ENCODE measurements around the gene CEACAM3. TPM values are rescaled to one million over a fixed set of nuclear protein-coding genes. Genes with fewer than 3 reads are reported as not detected.

Gene CEACAM3
- total RNA-seq, 5 donors from 2014 or later (not counting 1 experiment from before 2014, with no cell fraction given): not detected

- no peak overlapping the region for H3K27ac ChIP-seq (ENCODE audit: low read length)
- H3K4me1 ChIP-seq (ENCODE audit: control insufficient read depth in 1 of 2, extremely low read depth in 1 of 2, insufficient read depth in 2 of 2, low read length in 2 of 2): no peaks in the 10 kb centered on the region
- H3K9me3 ChIP-seq: no peaks in the 10 kb centered on the region
- no peaks in the 10 kb centered on the region for H3K36me3 Mint-ChIP-seq
- DNase-seq: no peak
- POLR2A ChIA-PET: no interaction called here
- H3K27ac Mint-ChIP-seq: no peak overlapping the region
- no CpG with 5 or more reads among the region's 1 CpG for WGBS (ENCODE audit: insufficient coverage)
- H3K27me3 Mint-ChIP-seq: peaks cover 34 to 36% of the 10 kb centered on the region in 2 donors
- no peaks in the 10 kb centered on the region for H3K9me3 Mint-ChIP-seq
- H3K4me3 ChIP-seq (ENCODE audit: control insufficient read depth in 1 of 2, extremely low read depth in 1 of 2, low read length in 1 of 2): no peak overlapping the region
- CTCF ChIA-PET: no interaction called here
- no peak overlapping the region for H3K4me3 Mint-ChIP-seq
- peaks cover 0 to 32% of the 10 kb centered on the region in 2 experiments for H3K27me3 ChIP-seq (replicated peaks in 1 of 2; ENCODE audit: control insufficient read depth in 2 of 2, extremely low read depth in 1 of 2, insufficient read depth in 2 of 2, low read length in 1 of 2)
- H3K4me1 Mint-ChIP-seq: peaks cover 6 to 12% (median 7%) of the 10 kb centered on the region in 3 donors
- H3K36me3 ChIP-seq (ENCODE audit: control insufficient read depth in 2 of 2, extremely low read depth in 1 of 2, insufficient read depth in 1 of 2, low read length in 1 of 2): no peaks in the 10 kb centered on the region
- no peak for ATAC-seq (replicated peaks in 1 of 4)
These were observed 514 bp downstream of the CEACAM3 start for GRCh38 chr19:41796901-41797300.

GRCh38 chr19:41799444-41800000 is 3.1 kb downstream of the CEACAM3 start:
- no peak for ATAC-seq (replicated peaks in 1 of 4)
- no peaks in the 10 kb centered on the region for H3K9me3 Mint-ChIP-seq
- CTCF ChIA-PET: no interaction called here

GRCh38 chr19:41801031-41801430 is 4.6 kb downstream of the CEACAM3 start:
- Mint-ChIP-seq H3K36me3 (no peaks in the 10 kb centered on the region), H3K27ac (no peak overlapping the region), H3K4me1 (peaks cover 0 to 32% (median 9%) of the 10 kb centered on the region in 3 donors), H3K27me3 (peaks cover 16 to 22% of the 10 kb centered on the region in 2 donors), H3K4me3 (no peak overlapping the region), H3K9me3 (no peaks in the 10 kb centered on the region)
- no peak for ATAC-seq (replicated peaks in 1 of 4)
- POLR2A ChIA-PET: no interaction called here
- Histone ChIP-seq H3K4me3 (ENCODE audit: control insufficient read depth in 1 of 2, extremely low read depth in 1 of 2, low read length in 1 of 2) (no peak overlapping the region), H3K9me3 (no peaks in the 10 kb centered on the region), H3K4me1 (ENCODE audit: control insufficient read depth in 1 of 2, extremely low read depth in 1 of 2, insufficient read depth in 2 of 2, low read length in 2 of 2) (no peaks in the 10 kb centered on the region), H3K36me3 (ENCODE audit: control insufficient read depth in 2 of 2, extremely low read depth in 1 of 2, insufficient read depth in 1 of 2, low read length in 1 of 2) (no peaks in the 10 kb centered on the region), H3K27me3 (replicated peaks in 1 of 2; ENCODE audit: control insufficient read depth in 2 of 2, extremely low read depth in 1 of 2, insufficient read depth in 2 of 2, low read length in 1 of 2) (peaks cover 0 to 12% of the 10 kb centered on the region in 2 experiments), H3K27ac (ENCODE audit: low read length) (no peak overlapping the region)
- CTCF ChIA-PET: no interaction called here
- DNase-seq: no peak
- WGBS (ENCODE audit: insufficient coverage): 50% methylated on average over 2 of the region's 4 CpGs

More at GRCh38 chr19:41799444-41800000, 3.1 kb downstream of the CEACAM3 start:
- 93% methylated on average over 2 of the region's 9 CpGs for WGBS (ENCODE audit: insufficient coverage)
- H3K4me1 Mint-ChIP-seq: peaks cover 6 to 22% (median 11%) of the 10 kb centered on the region in 3 donors
- Histone ChIP-seq H3K9me3 (no peaks in the 10 kb centered on the region), H3K36me3 (ENCODE audit: control insufficient read depth in 2 of 2, extremely low read depth in 1 of 2, insufficient read depth in 1 of 2, low read length in 1 of 2) (no peaks in the 10 kb centered on the region), H3K4me3 (ENCODE audit: control insufficient read depth in 1 of 2, extremely low read depth in 1 of 2, low read length in 1 of 2) (no peak overlapping the region), H3K27ac (ENCODE audit: low read length) (no peak overlapping the region), H3K4me1 (ENCODE audit: control insufficient read depth in 1 of 2, extremely low read depth in 1 of 2, insufficient read depth in 2 of 2, low read length in 2 of 2) (no peaks in the 10 kb centered on the region), H3K27me3 (replicated peaks in 1 of 2; ENCODE audit: control insufficient read depth in 2 of 2, extremely low read depth in 1 of 2, insufficient read depth in 2 of 2, low read length in 1 of 2) (peaks cover 0 to 16% of the 10 kb centered on the region in 2 experiments)
- no peak overlapping the region for H3K27ac Mint-ChIP-seq
- H3K36me3 Mint-ChIP-seq: no peaks in the 10 kb centered on the region
- H3K4me3 Mint-ChIP-seq: no peak overlapping the region
- peaks cover 15 to 21% of the 10 kb centered on the region in 2 donors for H3K27me3 Mint-ChIP-seq
- POLR2A ChIA-PET: no interaction called here
- no peak for DNase-seq

- Mint-ChIP-seq H3K9me3 (no peaks in the 10 kb centered on the region), H3K4me1 (peaks cover 0 to 32% (median 9%) of the 10 kb centered on the region in 3 donors), H3K27me3 (peaks cover 15 to 18% of the 10 kb centered on the region in 2 donors), H3K27ac (peak overlapping the region in 1 of 2 donors; percentile 76), H3K4me3 (no peak overlapping the region), H3K36me3 (no peaks in the 10 kb centered on the region)
- WGBS (ENCODE audit: insufficient coverage): no CpG with 5 or more reads among the region's 2 CpGs
- no peaks in the 10 kb centered on the region for H3K36me3 ChIP-seq (ENCODE audit: control insufficient read depth in 2 of 2, extremely low read depth in 1 of 2, insufficient read depth in 1 of 2, low read length in 1 of 2)
- ChIA-PET CTCF (no interaction called here), POLR2A (no interaction called here)
- peaks cover 0 to 10% of the 10 kb centered on the region in 2 experiments for H3K27me3 ChIP-seq (replicated peaks in 1 of 2; ENCODE audit: control insufficient read depth in 2 of 2, extremely low read depth in 1 of 2, insufficient read depth in 2 of 2, low read length in 1 of 2)
- ATAC-seq (replicated peaks in 1 of 4) (no peak), DNase-seq (no peak)
- H3K27ac ChIP-seq (ENCODE audit: low read length): no peak overlapping the region
- H3K4me3 ChIP-seq (ENCODE audit: control insufficient read depth in 1 of 2, extremely low read depth in 1 of 2, low read length in 1 of 2): no peak overlapping the region
- no peaks in the 10 kb centered on the region for H3K4me1 ChIP-seq (ENCODE audit: control insufficient read depth in 1 of 2, extremely low read depth in 1 of 2, insufficient read depth in 2 of 2, low read length in 2 of 2)
- no peaks in the 10 kb centered on the region for H3K9me3 ChIP-seq
These were observed 5.4 kb downstream of the CEACAM3 start for GRCh38 chr19:41801792-41802211.

GRCh38 chr19:41802770-41803169 is 6.4 kb downstream of the CEACAM3 start:
- DNase-seq (no peak), ATAC-seq (replicated peaks in 1 of 4) (no peak)
- no peaks in the 10 kb centered on the region for H3K36me3 Mint-ChIP-seq
- Histone ChIP-seq H3K27me3 (replicated peaks in 1 of 2; ENCODE audit: control insufficient read depth in 2 of 2, extremely low read depth in 1 of 2, insufficient read depth in 2 of 2, low read length in 1 of 2) (peaks cover 0 to 13% of the 10 kb centered on the region in 2 experiments), H3K4me3 (ENCODE audit: control insufficient read depth in 1 of 2, extremely low read depth in 1 of 2, low read length in 1 of 2) (no peak overlapping the region), H3K9me3 (no peaks in the 10 kb centered on the region), H3K4me1 (ENCODE audit: control insufficient read depth in 1 of 2, extremely low read depth in 1 of 2, insufficient read depth in 2 of 2, low read length in 2 of 2) (no peaks in the 10 kb centered on the region), H3K36me3 (ENCODE audit: control insufficient read depth in 2 of 2, extremely low read depth in 1 of 2, insufficient read depth in 1 of 2, low read length in 1 of 2) (no peaks in the 10 kb centered on the region), H3K27ac (ENCODE audit: low read length) (no peak overlapping the region)
- WGBS (ENCODE audit: insufficient coverage): no CpG with 5 or more reads among the region's 2 CpGs
- H3K4me3 Mint-ChIP-seq: no peak overlapping the region
- POLR2A ChIA-PET: no interaction called here
- peak overlapping the region in 1 of 2 donors; percentile 76 for H3K27ac Mint-ChIP-seq
- peaks cover 9 to 18% of the 10 kb centered on the region in 2 donors for H3K27me3 Mint-ChIP-seq
- H3K9me3 Mint-ChIP-seq: no peaks in the 10 kb centered on the region
- CTCF ChIA-PET: no interaction called here
- H3K4me1 Mint-ChIP-seq: peaks cover 0 to 32% (median 9%) of the 10 kb centered on the region in 3 donors

- ChIA-PET POLR2A (no interaction called here), CTCF (interaction anchor here in 1 of 2 donors (0.5 kb wide), 1 partner anchor 1600 kb away, joined by 3 read pairs; no protein-coding TSS in a partner anchor)
- Histone ChIP-seq H3K27ac (ENCODE audit: low read length) (no peak overlapping the region), H3K36me3 (ENCODE audit: control insufficient read depth in 2 of 2, extremely low read depth in 1 of 2, insufficient read depth in 1 of 2, low read length in 1 of 2) (no peaks in the 10 kb centered on the region), H3K4me1 (ENCODE audit: control insufficient read depth in 1 of 2, extremely low read depth in 1 of 2, insufficient read depth in 2 of 2, low read length in 2 of 2) (no peaks in the 10 kb centered on the region), H3K27me3 (replicated peaks in 1 of 2; ENCODE audit: control insufficient read depth in 2 of 2, extremely low read depth in 1 of 2, insufficient read depth in 2 of 2, low read length in 1 of 2) (peaks cover 0 to 17% of the 10 kb centered on the region in 2 experiments), H3K9me3 (no peaks in the 10 kb centered on the region), H3K4me3 (ENCODE audit: control insufficient read depth in 1 of 2, extremely low read depth in 1 of 2, low read length in 1 of 2) (no peak overlapping the region)
- no peaks in the 10 kb centered on the region for H3K9me3 Mint-ChIP-seq
- H3K4me1 Mint-ChIP-seq: peaks cover 0 to 32% (median 9%) of the 10 kb centered on the region in 3 donors
- H3K36me3 Mint-ChIP-seq: no peaks in the 10 kb centered on the region
- WGBS (ENCODE audit: insufficient coverage): no CpG with 5 or more reads among the region's 3 CpGs
- DNase-seq: no peak
- peaks cover 14 to 24% of the 10 kb centered on the region in 2 donors for H3K27me3 Mint-ChIP-seq
- peak in 1 of 4 experiments; percentile 50 for ATAC-seq (replicated peaks in 1 of 4)
- peak overlapping the region in 1 of 2 donors; percentile 89 for H3K27ac Mint-ChIP-seq
- H3K4me3 Mint-ChIP-seq: no peak overlapping the region
These were observed 7.9 kb downstream of the CEACAM3 start for GRCh38 chr19:41804336-41804735.
